Muscle layer of duodenum (tissue), 2 donors: Measurements from ENCODE around the gene RFNG.

ENCODE experiments used
- H3K27ac ChIP-seq: one replicate; pipeline ENCODE4 v1.7.0; 2013; ENCODE audit warnings: mild to moderate bottlenecking, low read length
- H3K27me3 ChIP-seq: one replicate; pipeline ENCODE4 v1.7.0; 2013; ENCODE audit warnings: low read depth, mild to moderate bottlenecking, control low read depth, low read length
- H3K36me3 ChIP-seq, 2 donors: one replicate each; pipeline ENCODE4 v1.7.0; 2013; ENCODE audit warnings: low read length in 2 of 2, control low read depth in 1 of 2, mild to moderate bottlenecking in 1 of 2; ENCODE audit not compliant: insufficient read depth in 2 of 2, control insufficient read depth in 1 of 2
- H3K4me1 ChIP-seq, 2 donors: one replicate each; pipeline ENCODE4 v1.7.0; 2013; ENCODE audit warnings: low read length in 2 of 2, mild to moderate bottlenecking in 2 of 2, control low read depth in 1 of 2, moderate library complexity in 1 of 2; ENCODE audit not compliant: insufficient read depth in 2 of 2, control insufficient read depth in 1 of 2
- H3K4me3 ChIP-seq, 2 donors: one replicate each; pipeline ENCODE4 v1.7.0; 2013; ENCODE audit warnings: low read length in 2 of 2, low read depth in 1 of 2, mild to moderate bottlenecking in 1 of 2
- H3K9me3 ChIP-seq, 2 donors: one replicate each; pipeline ENCODE4 v1.7.0; 2013; ENCODE audit warnings: low read length in 2 of 2, control low read depth in 1 of 2, mild to moderate bottlenecking in 1 of 2; ENCODE audit not compliant: control insufficient read depth in 1 of 2
- donor health status: healthy.

RFNG gene

DNA sequence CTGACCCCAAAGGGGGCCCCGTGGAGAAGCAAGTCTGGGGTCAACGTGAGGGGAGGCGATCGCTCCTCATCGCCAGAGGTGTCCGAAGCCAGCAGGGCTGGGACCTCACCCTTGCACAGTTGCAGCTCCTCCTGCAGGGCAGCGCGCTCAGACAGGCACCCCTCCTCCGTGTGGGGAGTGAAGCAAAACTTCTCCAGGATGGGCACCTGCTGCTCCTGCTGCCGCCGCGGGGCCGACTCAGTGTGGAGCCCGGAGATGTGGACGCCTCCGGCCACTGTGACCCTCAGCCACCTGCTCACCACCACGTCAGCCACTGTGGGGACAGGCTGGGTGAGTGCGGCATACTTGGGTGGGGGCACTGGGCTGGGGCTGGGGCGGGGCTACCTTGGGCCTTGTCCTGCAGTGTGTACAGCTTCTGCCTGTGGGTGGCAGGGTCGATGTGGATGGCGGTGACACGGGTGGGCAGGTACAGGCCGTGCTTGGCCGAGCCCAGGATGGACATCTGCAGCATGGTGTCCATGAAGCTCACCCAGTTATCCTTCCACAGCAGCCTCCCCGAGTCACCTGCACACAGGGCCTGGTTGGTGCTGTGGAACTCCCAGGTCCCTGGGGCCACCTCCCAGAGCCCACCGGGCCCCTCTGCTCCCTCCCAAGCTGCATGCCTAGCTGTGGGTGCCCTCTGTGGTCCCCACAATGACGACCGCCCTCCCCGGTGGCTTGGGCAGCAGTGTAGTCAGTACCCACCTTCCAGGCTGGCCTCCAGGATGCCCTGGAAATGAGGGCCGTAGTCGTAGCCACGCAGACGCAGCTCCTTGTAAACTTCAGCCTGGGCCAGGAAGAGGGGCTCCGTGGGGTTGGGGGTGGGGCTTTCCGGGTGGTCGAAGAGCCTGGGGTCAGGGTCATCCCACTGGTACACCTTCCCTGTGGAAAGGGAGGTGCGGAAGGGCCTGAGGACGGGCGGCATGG lies 35.6 kb upstream of the RFNG start:
- H3K4me1 ChIP-seq: no peaks in the 10 kb centered on the region
- H3K27me3 ChIP-seq: no peaks in the 10 kb centered on the region
- no peaks in the 10 kb centered on the region for H3K9me3 ChIP-seq
- H3K4me3 ChIP-seq: no peak overlapping the region
- peaks cover 8 to 100% of the 10 kb centered on the region in 2 donors for H3K36me3 ChIP-seq
- no peak overlapping the region for H3K27ac ChIP-seq

DNA sequence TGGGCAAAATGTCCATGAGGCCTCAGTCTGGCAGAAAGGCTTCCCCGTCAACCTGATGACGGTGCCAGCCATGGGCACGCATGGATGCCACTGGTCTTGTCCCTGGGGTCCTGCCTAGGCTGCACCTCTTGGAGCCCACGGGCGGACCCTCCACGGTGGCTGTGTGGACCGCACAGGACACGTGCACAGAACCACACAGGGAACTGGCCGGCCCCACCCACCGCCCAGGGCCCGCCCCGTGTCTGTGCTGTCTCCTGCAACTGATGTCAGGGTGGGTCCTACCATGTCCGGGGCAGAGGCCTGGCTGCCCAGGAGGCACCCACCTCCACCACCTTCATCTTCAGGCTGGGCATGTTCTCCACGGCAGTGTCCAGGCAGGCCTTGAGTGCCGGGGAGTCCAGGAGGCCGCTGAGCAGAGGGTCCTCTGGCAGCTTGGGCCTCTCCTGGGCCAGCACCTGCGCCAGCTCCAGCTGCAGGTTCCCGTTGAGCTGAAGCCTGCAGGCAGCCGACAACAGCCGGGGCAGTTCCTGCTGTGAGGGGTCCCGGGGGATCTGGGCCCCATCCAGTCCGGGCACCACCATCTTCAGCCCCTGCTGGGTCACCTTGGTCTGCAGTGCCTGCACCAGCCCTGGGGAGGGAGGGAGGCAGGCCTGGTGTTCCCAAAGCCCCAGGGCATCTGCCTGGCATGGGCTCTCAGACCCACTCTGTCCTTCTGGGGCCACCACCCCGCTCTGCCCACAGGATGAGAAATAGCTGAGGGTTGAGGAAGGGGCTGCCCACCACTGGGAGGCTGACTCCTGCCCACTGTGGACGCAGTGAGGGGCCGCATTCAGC lies 34.5 kb upstream of the RFNG start:
- no peaks in the 10 kb centered on the region for H3K27me3 ChIP-seq
- no peaks in the 10 kb centered on the region for H3K9me3 ChIP-seq
- H3K4me3 ChIP-seq: no peak overlapping the region
- H3K36me3 ChIP-seq: peaks cover 8 to 100% of the 10 kb centered on the region in 2 donors
- H3K4me1 ChIP-seq: no peaks in the 10 kb centered on the region
- H3K27ac ChIP-seq: no peak overlapping the region

DNA sequence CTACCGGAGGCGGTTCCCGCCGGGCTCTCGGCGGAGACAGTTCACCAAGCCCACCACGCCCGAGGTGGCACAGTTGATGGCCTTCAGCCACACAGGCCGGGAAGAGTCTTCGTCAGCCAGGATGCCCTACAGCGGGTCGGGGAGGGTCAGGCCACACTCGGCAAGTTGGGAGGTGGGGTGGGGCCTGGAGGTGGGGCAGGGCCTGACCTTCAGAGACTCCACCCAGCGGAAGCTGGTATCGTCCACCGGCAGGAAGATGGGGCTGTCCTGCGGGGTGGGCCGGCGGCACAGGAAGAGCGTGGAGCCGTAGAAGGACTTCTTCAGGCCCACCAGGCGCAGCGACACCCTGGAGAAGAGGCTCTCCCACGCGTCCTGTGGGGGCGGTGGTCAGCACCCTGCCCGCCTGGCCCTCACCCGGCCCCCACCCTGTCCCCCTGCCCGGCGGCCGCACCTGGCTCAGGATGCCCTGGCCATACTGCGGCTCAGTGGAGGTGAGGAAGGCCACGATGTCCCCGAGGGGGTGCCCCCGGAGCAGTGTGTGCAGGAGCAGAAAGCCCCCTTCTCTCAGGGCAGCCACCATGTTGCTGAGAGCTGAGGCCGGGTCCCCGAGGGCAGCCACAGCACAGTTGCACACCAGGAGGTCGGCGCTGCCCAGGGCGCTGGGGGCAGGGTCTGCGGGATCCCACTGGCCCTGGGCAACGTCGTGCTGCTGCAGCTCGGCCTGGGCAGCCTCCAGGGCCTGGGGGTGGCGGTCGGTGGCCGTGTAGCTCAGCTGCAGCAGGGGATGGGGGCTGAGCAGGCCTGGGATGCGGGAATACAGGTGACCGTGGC lies 33.6 kb upstream of the RFNG start:
- Histone ChIP-seq H3K4me1 (no peaks in the 10 kb centered on the region), H3K36me3 (peaks cover 8 to 100% of the 10 kb centered on the region in 2 donors), H3K27me3 (no peaks in the 10 kb centered on the region), H3K9me3 (no peaks in the 10 kb centered on the region), H3K4me3 (no peak overlapping the region), H3K27ac (no peak overlapping the region)

DNA sequence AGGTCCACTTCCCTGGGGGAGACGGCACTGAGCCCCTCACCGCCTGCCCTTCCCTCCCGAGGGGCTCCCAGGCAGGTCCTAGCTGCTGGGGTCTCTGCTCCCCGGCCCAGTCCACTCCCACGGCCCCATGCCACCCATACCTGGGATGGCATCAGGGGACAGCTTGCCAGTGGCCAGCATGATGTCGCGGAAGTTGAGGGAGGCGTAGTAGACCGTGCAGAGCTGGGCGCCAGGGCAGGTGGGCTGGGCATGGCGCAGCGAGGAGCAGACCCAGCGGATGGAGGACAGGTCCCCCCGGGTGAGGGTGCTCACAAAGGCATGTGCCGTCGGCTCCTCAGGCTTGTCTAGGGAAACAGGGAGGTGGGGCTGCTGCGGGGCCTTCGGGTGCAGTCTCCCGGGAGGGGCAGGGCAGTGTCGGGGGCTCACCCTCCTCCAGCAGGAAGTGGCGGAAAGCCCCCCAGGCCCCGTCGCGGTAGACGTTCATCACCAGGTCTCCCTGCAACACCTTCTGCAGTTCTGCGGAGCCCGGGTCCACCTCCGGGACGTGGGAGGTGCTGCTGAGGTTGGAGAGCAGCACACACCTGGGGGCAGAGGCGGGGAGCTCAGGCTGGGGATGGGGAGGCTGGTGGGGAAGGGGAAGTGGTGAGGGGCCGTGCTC lies 32.9 kb upstream of the RFNG start:
- Histone ChIP-seq H3K27ac (no peak overlapping the region), H3K27me3 (no peaks in the 10 kb centered on the region), H3K4me3 (no peak overlapping the region), H3K4me1 (no peaks in the 10 kb centered on the region), H3K9me3 (no peaks in the 10 kb centered on the region), H3K36me3 (peaks cover 4 to 100% of the 10 kb centered on the region in 2 donors)

DNA sequence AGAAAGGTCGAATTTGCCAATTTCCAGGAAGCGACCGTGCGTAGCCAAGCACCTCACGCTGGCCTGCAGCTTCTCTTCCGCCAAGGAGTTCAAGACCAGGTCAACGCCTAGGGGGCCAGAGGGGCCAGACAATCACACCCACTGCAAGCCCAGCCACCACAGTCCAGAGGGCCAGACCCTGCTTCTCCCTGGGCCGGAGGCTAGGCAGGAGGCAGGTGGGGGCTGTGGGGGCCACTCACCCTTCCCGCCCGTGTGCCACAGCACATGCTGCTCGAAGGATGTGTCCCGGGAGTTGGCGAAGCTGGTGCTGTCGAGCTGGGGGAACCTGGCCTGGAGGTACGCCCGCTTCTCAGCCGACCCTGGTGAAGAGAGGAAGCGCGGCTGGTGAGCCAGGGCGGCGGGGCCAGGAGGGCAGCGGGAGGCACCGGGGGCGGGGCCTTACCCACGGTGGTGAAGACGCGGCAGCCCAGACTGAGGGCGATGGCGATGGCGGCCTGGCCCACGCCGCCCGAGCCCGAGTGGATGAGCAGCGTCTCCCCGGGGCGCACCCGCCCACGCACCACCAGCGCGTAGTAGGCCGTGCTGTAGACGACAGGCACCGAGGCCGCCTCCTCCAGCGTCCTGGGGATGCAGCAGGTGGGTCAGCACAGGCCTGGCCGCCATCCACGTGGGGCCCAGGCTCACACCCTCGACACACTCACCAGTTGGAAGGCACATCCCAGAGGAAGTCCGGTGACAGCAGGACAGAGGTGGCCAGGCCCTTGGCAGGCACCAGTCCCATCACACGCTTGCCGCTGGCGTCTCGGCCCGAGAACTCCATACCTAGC lies 32.1 kb upstream of the RFNG start:
- Histone ChIP-seq H3K27ac (no peak overlapping the region), H3K4me1 (no peaks in the 10 kb centered on the region), H3K9me3 (no peaks in the 10 kb centered on the region), H3K36me3 (peaks cover 4 to 99% of the 10 kb centered on the region in 2 donors), H3K27me3 (no peaks in the 10 kb centered on the region), H3K4me3 (no peak overlapping the region)

DNA sequence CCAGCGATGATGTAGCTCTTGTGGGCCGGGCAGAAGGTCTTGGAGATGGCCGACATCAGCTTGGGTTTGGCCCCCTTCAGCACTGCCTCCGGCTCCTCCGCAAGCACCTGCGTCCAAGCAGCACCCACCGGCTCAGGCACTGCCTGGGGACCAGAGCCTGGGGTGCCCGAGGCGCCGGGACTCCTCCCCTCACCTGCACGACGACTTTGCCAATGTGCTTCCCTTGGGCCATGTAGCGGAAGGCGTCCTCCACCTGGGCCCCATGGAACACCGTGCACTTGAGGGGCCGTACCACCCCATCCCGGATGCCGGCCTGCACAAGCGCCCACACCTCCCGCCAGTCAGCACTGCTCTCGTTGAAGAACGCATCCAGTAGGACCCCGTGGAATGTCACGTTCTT lies 31.4 kb upstream of the RFNG start:
- H3K27ac ChIP-seq: no peak overlapping the region
- H3K4me3 ChIP-seq: no peak overlapping the region
- H3K27me3 ChIP-seq: no peaks in the 10 kb centered on the region
- peaks cover 4 to 91% of the 10 kb centered on the region in 2 donors for H3K36me3 ChIP-seq
- no peaks in the 10 kb centered on the region for H3K4me1 ChIP-seq
- no peaks in the 10 kb centered on the region for H3K9me3 ChIP-seq

DNA sequence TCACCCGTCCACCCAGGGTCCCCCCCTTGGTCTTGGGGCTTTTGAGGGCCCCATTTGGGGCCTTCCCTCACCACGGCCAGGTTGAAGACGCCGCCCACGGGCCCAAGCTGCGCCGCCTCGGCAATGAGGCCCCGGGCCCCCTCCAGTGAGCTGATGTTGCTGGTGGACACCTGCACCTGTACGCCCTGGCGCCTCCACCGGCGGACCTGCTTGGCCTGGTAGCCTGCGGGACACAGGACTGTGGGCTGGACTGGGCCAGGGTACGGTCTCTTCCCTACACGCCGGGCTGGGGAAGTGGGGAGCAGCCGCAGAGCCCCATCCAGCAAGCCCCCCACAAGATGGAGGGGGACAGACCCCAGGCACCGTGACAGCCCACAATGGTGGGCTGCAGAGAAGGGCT lies 30.8 kb upstream of the RFNG start:
- Histone ChIP-seq H3K4me1 (no peaks in the 10 kb centered on the region), H3K4me3 (no peak overlapping the region), H3K9me3 (no peaks in the 10 kb centered on the region), H3K36me3 (peaks cover 4 to 86% of the 10 kb centered on the region in 2 donors), H3K27me3 (no peaks in the 10 kb centered on the region), H3K27ac (no peak overlapping the region)

DNA sequence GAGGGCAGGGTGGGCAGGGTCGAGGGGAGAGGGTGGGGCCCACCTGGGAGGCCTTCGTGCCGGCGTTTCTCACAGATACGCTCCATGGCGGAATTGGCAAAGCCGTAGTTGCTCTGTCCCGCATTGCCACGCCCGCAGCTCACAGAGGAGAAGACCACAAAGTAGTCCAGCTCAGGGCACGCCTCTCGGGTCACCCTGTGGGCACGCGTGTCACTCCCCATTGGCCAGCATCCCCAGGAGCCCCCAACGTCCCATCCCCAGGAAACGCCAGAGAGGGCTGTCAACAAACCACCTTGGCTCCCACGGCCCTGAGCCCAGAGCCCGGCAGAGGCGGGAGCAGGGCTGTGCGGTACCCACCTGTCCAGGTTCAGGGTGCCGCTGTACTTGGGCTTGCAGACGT lies 30.4 kb upstream of the RFNG start:
- no peaks in the 10 kb centered on the region for H3K4me1 ChIP-seq
- H3K4me3 ChIP-seq: no peak overlapping the region
- H3K9me3 ChIP-seq: no peaks in the 10 kb centered on the region
- no peak overlapping the region for H3K27ac ChIP-seq
- H3K27me3 ChIP-seq: no peaks in the 10 kb centered on the region
- peaks cover 4 to 81% of the 10 kb centered on the region in 2 donors for H3K36me3 ChIP-seq

DNA sequence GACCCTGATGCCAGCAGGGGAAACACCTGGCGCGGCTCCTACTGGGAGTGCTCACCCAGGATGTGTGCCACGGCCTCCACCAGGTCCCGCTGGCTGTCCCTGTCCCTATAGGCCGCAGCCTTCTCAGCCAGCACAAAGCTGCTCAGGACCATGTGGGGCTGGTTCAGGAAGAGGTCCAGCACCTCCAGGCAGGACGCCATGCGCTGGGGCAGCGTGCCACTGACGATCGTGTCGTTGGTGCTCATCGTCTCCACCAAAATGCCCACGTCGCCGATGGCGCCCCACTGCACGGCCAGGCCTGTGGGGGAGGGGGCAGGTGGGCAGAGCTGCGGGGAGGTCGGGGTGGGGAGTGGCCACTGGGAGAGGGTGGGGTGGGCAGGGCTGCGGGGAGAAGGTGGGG lies 29.9 kb upstream of the RFNG start:
- no peaks in the 10 kb centered on the region for H3K9me3 ChIP-seq
- no peak overlapping the region for H3K4me3 ChIP-seq
- peaks cover 2 to 77% of the 10 kb centered on the region in 2 donors for H3K36me3 ChIP-seq
- H3K27ac ChIP-seq: no peak overlapping the region
- H3K27me3 ChIP-seq: no peaks in the 10 kb centered on the region
- no peaks in the 10 kb centered on the region for H3K4me1 ChIP-seq
